HepG2 (cell line): Measurements from ENCODE around the gene TRIM67. TPM values are rescaled to one million over a fixed set of nuclear protein-coding genes. Genes with fewer than 3 reads are reported as not detected.

Experiments
- BCLAF1 ChIP-seq: fragments of 450-650 bp; IDR thresholded peaks from 2 replicates; pipeline ENCODE4 v1.6.1; 2017; ENCODE audit warnings: mild to moderate bottlenecking
- IKZF1 ChIP-seq: fragments of 450-650 bp; IDR thresholded peaks from 2 replicates; pipeline ENCODE4 v1.7.1; 2016
- KLF6 ChIP-seq: IDR thresholded peaks from 2 replicates; pipeline ENCODE4 v1.8.0; 2016; ENCODE audit warnings: missing biosample characterization, missing genetic modification reagents
- MTA1 ChIP-seq: sonication (generic); formaldehyde crosslinking; IDR thresholded peaks from 2 replicates; pipeline ENCODE4 v1.4.0; 2020; ENCODE audit warnings: missing genetic modification reagents, mild to moderate bottlenecking, borderline replicate concordance
- REXO4 ChIP-seq: sonication (generic); formaldehyde crosslinking; IDR thresholded peaks from 2 replicates; pipeline ENCODE4 v1.8.0; 2022; ENCODE audit warnings: missing genetic modification reagents, mild to moderate bottlenecking, borderline replicate concordance
- SIX1 ChIP-seq: sonication (generic); formaldehyde crosslinking; IDR thresholded peaks from 2 replicates; pipeline ENCODE4 v1.4.0; 2020; ENCODE audit warnings: missing genetic modification reagents, borderline replicate concordance
- SMAD9 ChIP-seq: sonication (generic); formaldehyde crosslinking; IDR thresholded peaks from 2 replicates; pipeline ENCODE4 v1.5.1; 2020; ENCODE audit warnings: mild to moderate bottlenecking, missing genetic modification reagents
- SUZ12 ChIP-seq: fragments of 150-350 bp; IDR thresholded peaks from 2 replicates; pipeline ENCODE4 v1.6.1; 2014; ENCODE audit warnings: low read depth, low read length
- THAP9 ChIP-seq: sonication (generic); formaldehyde crosslinking; IDR thresholded peaks from 2 replicates; pipeline ENCODE4; 2020; ENCODE audit warnings: missing genetic modification reagents, mild to moderate bottlenecking, borderline replicate concordance
- YEATS2 ChIP-seq: sonication (generic); formaldehyde crosslinking; IDR thresholded peaks from 2 replicates; pipeline ENCODE4 v1.4.0; 2020; ENCODE audit warnings: missing genetic modification reagents, borderline replicate concordance
- ZBTB3 ChIP-seq: sonication (generic); formaldehyde crosslinking; IDR thresholded peaks from 2 replicates; pipeline ENCODE4 v1.4.0; 2020; ENCODE audit warnings: low read depth, mild to moderate bottlenecking, moderate library complexity, missing genetic modification reagents, borderline replicate concordance
- ZHX1 ChIP-seq: sonication (generic); formaldehyde crosslinking; IDR thresholded peaks from 2 replicates; pipeline ENCODE4 v1.8.1; 2022; ENCODE audit warnings: low read depth, mild to moderate bottlenecking, missing genetic modification reagents
- ZNF598 ChIP-seq: sonication (generic); formaldehyde crosslinking; IDR thresholded peaks from 2 replicates; pipeline ENCODE4 v1.5.1; 2020; ENCODE audit warnings: mild to moderate bottlenecking, missing genetic modification reagents, borderline replicate concordance
- ZNF749 ChIP-seq: sonication (generic); formaldehyde crosslinking; IDR thresholded peaks from 2 replicates; pipeline ENCODE4 v1.8.0; 2022; ENCODE audit warnings: mild to moderate bottlenecking, missing genetic modification reagents, moderate library complexity, borderline replicate concordance
- polyA plus RNA-seq, 8 experiments: library from polyadenylated mRNA; depleted of rRNA in 3 of 8; stranded (reverse) in 7 of 8; unstranded in 1 of 8; fragments of >200 nt; fragmentation: Illumina TruSeq in 4 of 8; extraction: Trizol in 4 of 8; gene quantifications; 2 replicates each; pipeline versions ENCODE4 v1.2.1 to v1.2.3, GENCODE V29; 2011 to 2016; ENCODE audit warnings: low read depth in 4 of 8, missing spikeins in 1 of 8, mixed read lengths in 1 of 8; ENCODE audit not compliant: insufficient read depth in 1 of 8
- total RNA-seq, 5 experiments: library from RNA; depleted of rRNA; stranded (reverse); fragments of >200 nt; fragmentation: Illumina TruSeq; extraction: Trizol; gene quantifications; 2 replicates each; pipeline ENCODE4 v1.2.3, GENCODE V29; 2016; ENCODE audit warnings: low read depth in 1 of 5
- TF ChIP-seq, protein P1 (sequence below): sonication (generic); formaldehyde crosslinking; IDR thresholded peaks from 2 replicates; pipeline ENCODE4 v1.4.0; 2020; ENCODE audit warnings: mild to moderate bottlenecking, low read depth, missing genetic modification reagents
- TF ChIP-seq, protein P2 (sequence below): IDR thresholded peaks from 2 replicates; pipeline ENCODE4 v1.6.1; 2016; ENCODE audit warnings: low read depth

Gene TRIM67
- total and polyA plus RNA-seq, 2 of the 13 experiments (the other 11 are each of a cell fraction or from before 2014, with no cell fraction given), result not detected

DNA sequence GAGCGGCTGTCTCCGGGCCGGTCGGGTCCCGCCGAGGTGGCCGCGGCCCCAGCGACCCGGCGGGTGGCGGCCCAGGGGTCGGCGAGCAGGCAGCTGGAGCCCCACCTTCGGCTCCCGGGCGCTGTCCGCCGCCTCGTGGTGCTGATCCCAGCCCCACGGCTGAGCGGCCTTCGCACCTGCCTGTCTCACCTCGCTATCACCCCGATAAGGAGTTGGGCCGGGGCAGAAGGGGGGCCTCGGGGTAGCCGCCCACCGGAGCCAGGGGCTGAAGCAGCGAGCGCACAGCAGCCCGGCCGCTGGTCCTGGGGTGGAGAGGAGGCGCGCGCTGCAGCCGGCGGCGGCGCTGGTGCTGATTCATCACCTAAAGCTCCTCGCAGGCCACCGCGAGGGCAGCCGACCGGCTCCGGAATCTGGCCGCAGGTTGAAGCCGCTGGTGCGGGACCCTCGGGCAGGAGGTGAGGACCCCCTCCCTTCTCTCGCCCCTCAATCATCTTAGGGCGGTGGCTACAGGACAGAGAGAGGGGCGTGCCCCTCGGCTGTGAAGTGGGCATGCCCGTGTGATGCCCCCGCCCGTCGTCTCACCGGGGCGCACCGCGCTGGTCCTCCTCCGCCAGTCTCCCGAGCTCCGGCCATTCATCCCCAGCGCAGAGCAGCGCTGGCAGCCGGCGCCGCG, 575 bp downstream of the TRIM67 start (continued):
- TF ChIP-seq MTA1 (CRISPR knock-in tag) (peak; percentile 75; the same call in 1 of the 2 replicates), REXO4 (CRISPR knock-in tag) (0 out of 2 replicates have a peak, but pooled peaks have one; percentile 83), SMAD9 (CRISPR knock-in tag) (0 out of 2 replicates have a peak, but pooled peaks have one; percentile 36), SIX1 (CRISPR knock-in tag) (no peak), THAP9 (no peak), KLF6 (CRISPR knock-in tag) (peak; percentile 90), ZNF749 (CRISPR knock-in tag) (peak; percentile 85), BCLAF1 (no peak), ZHX1 (0 out of 2 replicates have a peak, but pooled peaks have one; percentile 36), SUZ12 (no peak), YEATS2 (CRISPR knock-in tag) (peak; percentile 46; the same call in 1 of the 2 replicates), ZNF598 (CRISPR knock-in tag) (0 out of 2 replicates have a peak, but pooled peaks have one; percentile 42), IKZF1 (no peak), ZBTB3 (CRISPR knock-in tag) (no peak)
- TF ChIP-seq, protein P1, sequence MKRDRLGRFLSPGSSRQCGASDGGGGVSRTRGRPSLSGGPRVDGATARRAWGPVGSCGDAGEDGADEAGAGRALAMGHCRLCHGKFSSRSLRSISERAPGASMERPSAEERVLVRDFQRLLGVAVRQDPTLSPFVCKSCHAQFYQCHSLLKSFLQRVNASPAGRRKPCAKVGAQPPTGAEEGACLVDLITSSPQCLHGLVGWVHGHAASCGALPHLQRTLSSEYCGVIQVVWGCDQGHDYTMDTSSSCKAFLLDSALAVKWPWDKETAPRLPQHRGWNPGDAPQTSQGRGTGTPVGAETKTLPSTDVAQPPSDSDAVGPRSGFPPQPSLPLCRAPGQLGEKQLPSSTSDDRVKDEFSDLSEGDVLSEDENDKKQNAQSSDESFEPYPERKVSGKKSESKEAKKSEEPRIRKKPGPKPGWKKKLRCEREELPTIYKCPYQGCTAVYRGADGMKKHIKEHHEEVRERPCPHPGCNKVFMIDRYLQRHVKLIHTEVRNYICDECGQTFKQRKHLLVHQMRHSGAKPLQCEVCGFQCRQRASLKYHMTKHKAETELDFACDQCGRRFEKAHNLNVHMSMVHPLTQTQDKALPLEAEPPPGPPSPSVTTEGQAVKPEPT (CRISPR knock-in tag), result peak; percentile 81; the same call in 1 of the 2 replicates
- TF ChIP-seq, protein P2, sequence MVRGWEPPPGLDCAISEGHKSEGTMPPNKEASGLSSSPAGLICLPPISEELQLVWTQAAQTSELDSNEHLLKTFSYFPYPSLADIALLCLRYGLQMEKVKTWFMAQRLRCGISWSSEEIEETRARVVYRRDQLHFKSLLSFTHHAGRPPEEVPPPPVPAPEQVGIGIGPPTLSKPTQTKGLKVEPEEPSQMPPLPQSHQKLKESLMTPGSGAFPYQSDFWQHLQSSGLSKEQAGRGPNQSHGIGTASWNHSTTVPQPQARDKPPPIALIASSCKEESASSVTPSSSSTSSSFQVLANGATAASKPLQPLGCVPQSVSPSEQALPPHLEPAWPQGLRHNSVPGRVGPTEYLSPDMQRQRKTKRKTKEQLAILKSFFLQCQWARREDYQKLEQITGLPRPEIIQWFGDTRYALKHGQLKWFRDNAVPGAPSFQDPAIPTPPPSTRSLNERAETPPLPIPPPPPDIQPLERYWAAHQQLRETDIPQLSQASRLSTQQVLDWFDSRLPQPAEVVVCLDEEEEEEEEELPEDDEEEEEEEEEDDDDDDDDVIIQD (CRISPR knock-in tag), result no peak
